ENCODE results near the gene D2HGDH. TPM values are rescaled to one million over a fixed set of nuclear protein-coding genes. Genes with fewer than 3 reads are reported as not detected.

D2HGDH gene
- total and polyA plus RNA-seq, 2 of the 8 experiments (the other 6 are each of a cell fraction or from before 2014, with no cell fraction given), result 3.4 to 8.1 TPM

DNA sequence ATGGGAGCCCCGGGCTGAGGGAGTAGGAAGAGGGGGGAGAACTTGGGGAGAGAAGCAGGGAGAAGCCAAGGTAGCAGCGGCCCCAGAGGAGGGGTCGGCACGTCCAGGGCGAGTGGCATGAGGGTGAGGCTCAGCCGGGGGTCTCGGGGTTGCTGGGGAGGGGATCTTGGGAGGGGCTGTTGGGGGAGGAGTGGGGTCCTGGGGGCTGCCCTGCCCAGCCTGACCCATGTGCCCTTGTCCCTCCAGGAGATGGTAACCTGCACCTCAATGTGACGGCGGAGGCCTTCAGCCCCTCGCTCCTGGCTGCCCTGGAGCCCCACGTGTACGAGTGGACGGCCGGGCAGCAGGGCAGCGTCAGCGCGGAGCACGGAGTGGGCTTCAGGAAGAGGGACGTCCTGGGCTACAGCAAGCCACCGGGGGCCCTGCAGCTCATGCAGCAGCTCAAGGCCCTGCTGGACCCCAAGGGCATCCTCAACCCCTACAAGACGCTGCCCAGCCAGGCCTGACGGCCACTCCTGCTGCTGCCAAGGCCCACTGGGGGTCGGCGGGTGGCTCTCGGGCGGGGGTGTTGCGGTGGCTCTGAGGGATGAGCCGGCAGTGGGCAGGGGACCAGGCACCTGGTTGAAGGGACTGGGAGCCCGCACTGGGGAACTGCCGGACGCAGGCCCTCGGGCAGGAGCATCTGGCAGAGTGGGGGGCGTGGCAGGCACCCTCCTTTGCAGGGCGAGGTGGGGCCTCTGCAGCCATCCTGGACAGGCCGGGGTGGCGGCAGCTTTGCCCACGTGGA lies 33.2 kb downstream of the D2HGDH start (continued):
- TF ChIP-seq, protein P1, sequence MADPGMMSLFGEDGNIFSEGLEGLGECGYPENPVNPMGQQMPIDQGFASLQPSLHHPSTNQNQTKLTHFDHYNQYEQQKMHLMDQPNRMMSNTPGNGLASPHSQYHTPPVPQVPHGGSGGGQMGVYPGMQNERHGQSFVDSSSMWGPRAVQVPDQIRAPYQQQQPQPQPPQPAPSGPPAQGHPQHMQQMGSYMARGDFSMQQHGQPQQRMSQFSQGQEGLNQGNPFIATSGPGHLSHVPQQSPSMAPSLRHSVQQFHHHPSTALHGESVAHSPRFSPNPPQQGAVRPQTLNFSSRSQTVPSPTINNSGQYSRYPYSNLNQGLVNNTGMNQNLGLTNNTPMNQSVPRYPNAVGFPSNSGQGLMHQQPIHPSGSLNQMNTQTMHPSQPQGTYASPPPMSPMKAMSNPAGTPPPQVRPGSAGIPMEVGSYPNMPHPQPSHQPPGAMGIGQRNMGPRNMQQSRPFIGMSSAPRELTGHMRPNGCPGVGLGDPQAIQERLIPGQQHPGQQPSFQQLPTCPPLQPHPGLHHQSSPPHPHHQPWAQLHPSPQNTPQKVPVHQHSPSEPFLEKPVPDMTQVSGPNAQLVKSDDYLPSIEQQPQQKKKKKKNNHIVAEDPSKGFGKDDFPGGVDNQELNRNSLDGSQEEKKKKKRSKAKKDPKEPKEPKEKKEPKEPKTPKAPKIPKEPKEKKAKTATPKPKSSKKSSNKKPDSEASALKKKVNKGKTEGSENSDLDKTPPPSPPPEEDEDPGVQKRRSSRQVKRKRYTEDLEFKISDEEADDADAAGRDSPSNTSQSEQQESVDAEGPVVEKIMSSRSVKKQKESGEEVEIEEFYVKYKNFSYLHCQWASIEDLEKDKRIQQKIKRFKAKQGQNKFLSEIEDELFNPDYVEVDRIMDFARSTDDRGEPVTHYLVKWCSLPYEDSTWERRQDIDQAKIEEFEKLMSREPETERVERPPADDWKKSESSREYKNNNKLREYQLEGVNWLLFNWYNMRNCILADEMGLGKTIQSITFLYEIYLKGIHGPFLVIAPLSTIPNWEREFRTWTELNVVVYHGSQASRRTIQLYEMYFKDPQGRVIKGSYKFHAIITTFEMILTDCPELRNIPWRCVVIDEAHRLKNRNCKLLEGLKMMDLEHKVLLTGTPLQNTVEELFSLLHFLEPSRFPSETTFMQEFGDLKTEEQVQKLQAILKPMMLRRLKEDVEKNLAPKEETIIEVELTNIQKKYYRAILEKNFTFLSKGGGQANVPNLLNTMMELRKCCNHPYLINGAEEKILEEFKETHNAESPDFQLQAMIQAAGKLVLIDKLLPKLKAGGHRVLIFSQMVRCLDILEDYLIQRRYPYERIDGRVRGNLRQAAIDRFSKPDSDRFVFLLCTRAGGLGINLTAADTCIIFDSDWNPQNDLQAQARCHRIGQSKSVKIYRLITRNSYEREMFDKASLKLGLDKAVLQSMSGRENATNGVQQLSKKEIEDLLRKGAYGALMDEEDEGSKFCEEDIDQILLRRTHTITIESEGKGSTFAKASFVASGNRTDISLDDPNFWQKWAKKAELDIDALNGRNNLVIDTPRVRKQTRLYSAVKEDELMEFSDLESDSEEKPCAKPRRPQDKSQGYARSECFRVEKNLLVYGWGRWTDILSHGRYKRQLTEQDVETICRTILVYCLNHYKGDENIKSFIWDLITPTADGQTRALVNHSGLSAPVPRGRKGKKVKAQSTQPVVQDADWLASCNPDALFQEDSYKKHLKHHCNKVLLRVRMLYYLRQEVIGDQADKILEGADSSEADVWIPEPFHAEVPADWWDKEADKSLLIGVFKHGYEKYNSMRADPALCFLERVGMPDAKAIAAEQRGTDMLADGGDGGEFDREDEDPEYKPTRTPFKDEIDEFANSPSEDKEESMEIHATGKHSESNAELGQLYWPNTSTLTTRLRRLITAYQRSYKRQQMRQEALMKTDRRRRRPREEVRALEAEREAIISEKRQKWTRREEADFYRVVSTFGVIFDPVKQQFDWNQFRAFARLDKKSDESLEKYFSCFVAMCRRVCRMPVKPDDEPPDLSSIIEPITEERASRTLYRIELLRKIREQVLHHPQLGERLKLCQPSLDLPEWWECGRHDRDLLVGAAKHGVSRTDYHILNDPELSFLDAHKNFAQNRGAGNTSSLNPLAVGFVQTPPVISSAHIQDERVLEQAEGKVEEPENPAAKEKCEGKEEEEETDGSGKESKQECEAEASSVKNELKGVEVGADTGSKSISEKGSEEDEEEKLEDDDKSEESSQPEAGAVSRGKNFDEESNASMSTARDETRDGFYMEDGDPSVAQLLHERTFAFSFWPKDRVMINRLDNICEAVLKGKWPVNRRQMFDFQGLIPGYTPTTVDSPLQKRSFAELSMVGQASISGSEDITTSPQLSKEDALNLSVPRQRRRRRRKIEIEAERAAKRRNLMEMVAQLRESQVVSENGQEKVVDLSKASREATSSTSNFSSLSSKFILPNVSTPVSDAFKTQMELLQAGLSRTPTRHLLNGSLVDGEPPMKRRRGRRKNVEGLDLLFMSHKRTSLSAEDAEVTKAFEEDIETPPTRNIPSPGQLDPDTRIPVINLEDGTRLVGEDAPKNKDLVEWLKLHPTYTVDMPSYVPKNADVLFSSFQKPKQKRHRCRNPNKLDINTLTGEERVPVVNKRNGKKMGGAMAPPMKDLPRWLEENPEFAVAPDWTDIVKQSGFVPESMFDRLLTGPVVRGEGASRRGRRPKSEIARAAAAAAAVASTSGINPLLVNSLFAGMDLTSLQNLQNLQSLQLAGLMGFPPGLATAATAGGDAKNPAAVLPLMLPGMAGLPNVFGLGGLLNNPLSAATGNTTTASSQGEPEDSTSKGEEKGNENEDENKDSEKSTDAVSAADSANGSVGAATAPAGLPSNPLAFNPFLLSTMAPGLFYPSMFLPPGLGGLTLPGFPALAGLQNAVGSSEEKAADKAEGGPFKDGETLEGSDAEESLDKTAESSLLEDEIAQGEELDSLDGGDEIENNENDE (IDR thresholded peaks at IDR 0.05; ENCODE audit: insufficient replicate concordance, low read length), result no peak
- TF ChIP-seq RBBP5 (IDR thresholded peaks at IDR 0.05; ENCODE audit: borderline replicate concordance, low read depth, low read length) (no peak), RNF2 (IDR thresholded peaks at IDR 0.05; ENCODE audit: borderline replicate concordance, low read depth, low read length, missing control alignments, poor library complexity, severe bottlenecking) (no peak), CREB1 (IDR thresholded peaks at IDR 0.05) (no peak), SP1 (IDR thresholded peaks at IDR 0.05; ENCODE audit: low read depth, low read length) (no peak), MAFK (IDR thresholded peaks at IDR 0.05; ENCODE audit: low read depth, low read length) (no peak), TAF1 (IDR thresholded peaks at IDR 0.05; ENCODE audit: low read depth, low read length) (no peak), POU5F1 (IDR thresholded peaks at IDR 0.05; ENCODE audit: low read depth, low read length) (no peak), YY1 (IDR thresholded peaks at IDR 0.05; ENCODE audit: low read depth, low read length) (no peak), NANOG (IDR thresholded peaks at IDR 0.05; ENCODE audit: insufficient read depth, low read depth, low read length, poor library complexity, severe bottlenecking) (no peak), TCF12 (IDR thresholded peaks at IDR 0.05; ENCODE audit: low read depth, low read length) (no peak)
